ENCODE results near the gene NKX2-1. TPM values are rescaled to one million over a fixed set of nuclear protein-coding genes. Genes with fewer than 3 reads are reported as not detected.

Gene NKX2-1
- total RNA-seq, 3 donors from 2014 or later (not counting 1 experiment from before 2014, with no cell fraction given): not detected

DNA sequence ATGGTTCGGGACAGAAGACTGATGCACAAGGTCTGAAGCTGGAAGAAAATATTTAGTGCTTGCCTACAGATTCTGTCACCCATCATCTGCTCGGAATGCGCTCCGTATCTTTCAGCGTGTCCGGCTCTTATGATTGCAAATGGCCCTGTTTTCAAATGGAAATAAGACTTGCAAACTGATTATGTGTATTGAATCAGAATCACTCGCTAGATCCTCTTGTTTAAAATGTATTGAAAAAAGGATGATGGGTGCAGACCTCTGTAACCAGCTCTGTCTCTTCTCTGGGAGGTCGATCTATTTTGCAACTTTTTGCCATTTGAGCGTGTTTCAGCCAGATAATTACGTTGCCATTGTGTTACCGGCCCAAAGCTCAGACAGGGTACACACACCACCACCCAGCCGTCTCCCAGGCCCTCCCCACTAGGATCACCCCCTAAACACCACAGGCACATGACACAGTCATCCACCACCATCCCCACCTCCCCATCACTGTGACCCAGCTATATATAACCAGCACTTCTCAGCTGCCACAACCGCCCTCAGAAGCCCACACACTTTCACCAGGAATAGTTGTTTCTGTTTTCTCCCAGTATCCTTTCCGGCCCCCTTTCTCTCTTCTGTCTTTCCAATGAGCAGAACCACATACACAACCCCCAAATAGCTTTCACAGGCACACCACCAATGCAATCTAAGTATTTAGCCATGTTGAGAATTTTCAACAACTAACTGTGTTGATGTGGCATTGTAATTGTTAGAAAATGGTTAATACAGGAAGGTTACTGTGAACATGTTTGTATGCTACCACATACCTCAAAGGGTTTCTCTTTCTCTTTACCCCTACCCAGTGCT is 10.7 kb downstream of the NKX2-1 start:
- H3K4me1 ChIP-seq (ENCODE audit: control insufficient read depth, insufficient read depth, low read length): no peaks in the 10 kb centered on the region
- H3K4me1 Mint-ChIP-seq: peaks cover 0 to 4% of the 10 kb centered on the region in 2 donors
- H3K9me3 Mint-ChIP-seq: peaks cover 5 to 6% of the 10 kb centered on the region in 2 donors
- intact Hi-C loops (cut with micrococcal nuclease): no loop called here
- no peak overlapping the region for H3K4me3 ChIP-seq (ENCODE audit: low read length)
- no peak overlapping the region for H3K27ac ChIP-seq (ENCODE audit: low read length)
- peaks cover 11% of the 10 kb centered on the region for H3K9me3 ChIP-seq (ENCODE audit: control insufficient read depth, insufficient read depth, low read length)
- H3K36me3 ChIP-seq (ENCODE audit: control insufficient read depth, insufficient read depth, low read length): no peaks in the 10 kb centered on the region
- TF ChIP-seq, protein P1, sequence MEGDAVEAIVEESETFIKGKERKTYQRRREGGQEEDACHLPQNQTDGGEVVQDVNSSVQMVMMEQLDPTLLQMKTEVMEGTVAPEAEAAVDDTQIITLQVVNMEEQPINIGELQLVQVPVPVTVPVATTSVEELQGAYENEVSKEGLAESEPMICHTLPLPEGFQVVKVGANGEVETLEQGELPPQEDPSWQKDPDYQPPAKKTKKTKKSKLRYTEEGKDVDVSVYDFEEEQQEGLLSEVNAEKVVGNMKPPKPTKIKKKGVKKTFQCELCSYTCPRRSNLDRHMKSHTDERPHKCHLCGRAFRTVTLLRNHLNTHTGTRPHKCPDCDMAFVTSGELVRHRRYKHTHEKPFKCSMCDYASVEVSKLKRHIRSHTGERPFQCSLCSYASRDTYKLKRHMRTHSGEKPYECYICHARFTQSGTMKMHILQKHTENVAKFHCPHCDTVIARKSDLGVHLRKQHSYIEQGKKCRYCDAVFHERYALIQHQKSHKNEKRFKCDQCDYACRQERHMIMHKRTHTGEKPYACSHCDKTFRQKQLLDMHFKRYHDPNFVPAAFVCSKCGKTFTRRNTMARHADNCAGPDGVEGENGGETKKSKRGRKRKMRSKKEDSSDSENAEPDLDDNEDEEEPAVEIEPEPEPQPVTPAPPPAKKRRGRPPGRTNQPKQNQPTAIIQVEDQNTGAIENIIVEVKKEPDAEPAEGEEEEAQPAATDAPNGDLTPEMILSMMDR (IDR thresholded peaks at IDR 0.05): no peak
- peaks cover 66 to 86% of the 10 kb centered on the region in 2 donors for H3K27me3 Mint-ChIP-seq (ENCODE audit: low read depth in 2 of 2)
- peaks cover 13% of the 10 kb centered on the region for H3K36me3 Mint-ChIP-seq
- H3K27ac Mint-ChIP-seq: no peak overlapping the region
- no peak for ATAC-seq
- no peak for DNase-seq
- 12% methylated on average over 14 of the region's 14 CpGs for WGBS (ENCODE audit: insufficient coverage)
- H3K4me3 Mint-ChIP-seq: no peak overlapping the region
- H3K27me3 ChIP-seq (ENCODE audit: control insufficient read depth, insufficient read depth, low read length): peaks cover 80% of the 10 kb centered on the region

DNA sequence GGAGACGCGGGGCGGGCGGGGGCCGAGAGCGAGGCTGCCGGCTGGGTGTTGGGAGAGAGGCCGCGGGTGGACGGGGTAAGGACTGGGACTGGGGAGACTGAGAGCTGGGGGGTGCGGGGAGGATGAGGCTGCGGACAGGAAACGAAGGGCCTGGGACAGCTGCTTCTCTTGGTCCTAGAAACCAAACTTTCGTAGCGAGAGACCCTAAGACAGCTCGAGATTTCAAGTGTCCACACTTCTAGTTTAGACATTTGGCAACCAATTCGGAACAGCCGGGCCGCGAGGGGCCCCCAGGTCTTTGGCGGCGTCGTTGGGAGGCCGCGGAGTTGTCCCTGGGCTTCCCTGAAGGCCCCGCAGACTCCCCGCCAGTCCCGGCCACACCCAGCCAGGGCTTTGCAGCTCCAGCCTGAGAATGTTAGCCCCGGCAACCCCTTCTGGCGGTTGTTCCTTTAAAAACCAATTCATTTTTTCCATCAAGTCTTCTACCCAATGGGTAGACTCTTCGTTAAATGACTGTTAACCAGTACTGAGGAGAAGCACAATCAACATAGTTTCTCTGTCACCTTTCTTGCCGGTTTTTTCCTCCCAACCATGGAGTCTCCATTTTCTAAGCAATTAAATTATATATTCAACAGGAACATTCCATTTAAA is 11.5 kb downstream of the NKX2-1 start:
- H3K27me3 Mint-ChIP-seq (ENCODE audit: low read depth in 2 of 2): peaks cover 63 to 86% of the 10 kb centered on the region in 2 donors
- TF ChIP-seq, protein P1 (IDR thresholded peaks at IDR 0.05): no peak
- intact Hi-C loops (cut with micrococcal nuclease): no loop called here

DNA sequence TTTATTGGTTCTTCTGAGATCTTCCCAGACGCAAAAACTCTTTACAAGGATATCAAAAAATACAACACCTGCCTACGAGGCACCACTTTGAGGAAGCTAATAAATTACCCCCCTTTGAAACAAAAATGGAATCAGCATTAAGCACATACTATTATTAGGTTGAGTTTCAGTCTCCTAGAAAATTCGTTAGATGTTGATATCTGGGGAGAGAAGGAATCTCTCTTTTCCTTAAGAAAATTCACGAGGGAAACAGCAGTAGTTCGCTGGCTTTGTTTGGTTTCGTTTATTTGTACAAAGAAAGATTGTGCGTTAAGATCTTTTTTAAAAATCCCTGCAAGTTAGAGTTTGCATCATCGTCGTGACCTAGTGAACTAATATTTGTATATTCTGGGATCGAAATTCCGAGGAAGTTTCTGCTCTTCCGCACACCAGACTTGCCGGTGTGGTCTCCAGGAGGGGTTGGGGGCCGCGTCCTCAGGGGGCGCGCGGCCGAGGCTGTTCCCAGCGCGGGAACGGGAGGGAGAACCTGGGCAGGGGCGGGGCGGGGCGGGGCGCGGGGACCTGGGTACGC is 12.1 kb downstream of the NKX2-1 start:
- peaks cover 0 to 4% of the 10 kb centered on the region in 2 donors for H3K4me1 Mint-ChIP-seq
- H3K4me3 ChIP-seq (ENCODE audit: low read length): no peak overlapping the region
- H3K27ac ChIP-seq (ENCODE audit: low read length): no peak overlapping the region
- H3K27me3 ChIP-seq (ENCODE audit: control insufficient read depth, insufficient read depth, low read length): peaks cover 73% of the 10 kb centered on the region
- 8% methylated on average over 27 of the region's 28 CpGs for WGBS (ENCODE audit: insufficient coverage)
- peaks cover 65 to 86% of the 10 kb centered on the region in 2 donors for H3K27me3 Mint-ChIP-seq (ENCODE audit: low read depth in 2 of 2)
- peaks cover 20% of the 10 kb centered on the region for H3K36me3 Mint-ChIP-seq
- intact Hi-C loops (cut with micrococcal nuclease): no loop called here
- no peaks in the 10 kb centered on the region for H3K36me3 ChIP-seq (ENCODE audit: control insufficient read depth, insufficient read depth, low read length)
- H3K27ac Mint-ChIP-seq: no peak overlapping the region
- DNase-seq (no peak), ATAC-seq (no peak)
- H3K9me3 ChIP-seq (ENCODE audit: control insufficient read depth, insufficient read depth, low read length): peaks cover 11% of the 10 kb centered on the region
- no peak overlapping the region for H3K4me3 Mint-ChIP-seq
- no peaks in the 10 kb centered on the region for H3K4me1 ChIP-seq (ENCODE audit: control insufficient read depth, insufficient read depth, low read length)
- H3K9me3 Mint-ChIP-seq: peaks cover 5 to 6% of the 10 kb centered on the region in 2 donors
- TF ChIP-seq, protein P1 (IDR thresholded peaks at IDR 0.05): no peak

More for the DNA sequence above, 11.5 kb downstream of the NKX2-1 start:
- H3K4me1 ChIP-seq (ENCODE audit: control insufficient read depth, insufficient read depth, low read length): no peaks in the 10 kb centered on the region
- peaks cover 5 to 6% of the 10 kb centered on the region in 2 donors for H3K9me3 Mint-ChIP-seq
- H3K36me3 Mint-ChIP-seq: peaks cover 17% of the 10 kb centered on the region
- peaks cover 0 to 4% of the 10 kb centered on the region in 2 donors for H3K4me1 Mint-ChIP-seq
- ATAC-seq (no peak), DNase-seq (no peak)
- H3K36me3 ChIP-seq (ENCODE audit: control insufficient read depth, insufficient read depth, low read length): no peaks in the 10 kb centered on the region
- no peak overlapping the region for H3K27ac Mint-ChIP-seq
- peaks cover 11% of the 10 kb centered on the region for H3K9me3 ChIP-seq (ENCODE audit: control insufficient read depth, insufficient read depth, low read length)
- 10% methylated on average over 32 of the region's 32 CpGs for WGBS (ENCODE audit: insufficient coverage)
- no peak overlapping the region for H3K4me3 ChIP-seq (ENCODE audit: low read length)
- H3K27me3 ChIP-seq (ENCODE audit: control insufficient read depth, insufficient read depth, low read length): peaks cover 77% of the 10 kb centered on the region
- H3K27ac ChIP-seq (ENCODE audit: low read length): no peak overlapping the region
- no peak overlapping the region for H3K4me3 Mint-ChIP-seq
